ENCODE data around the gene TTLL8. TPM values are rescaled to one million over a fixed set of nuclear protein-coding genes. Genes with fewer than 3 reads are reported as not detected.

The TTLL8 gene
- total RNA-seq, 1 experiment from 2014 or later, result not detected

- H3K4me1 ChIP-seq (ENCODE audit: control insufficient read depth, insufficient read depth, low read length), result peaks cover 33% of the 10 kb centered on the region
- TF ChIP-seq CTCF (IDR thresholded peaks at IDR 0.05) (no peak), SIN3A (IDR thresholded peaks at IDR 0.05; ENCODE audit: borderline replicate concordance, insufficient read depth, low read depth, low read length) (no peak), POLR2AphosphoS5 (IDR thresholded peaks at IDR 0.05; ENCODE audit: low read depth, low read length) (no peak), TCF7L2 (IDR thresholded peaks at IDR 0.05; ENCODE audit: low read depth, low read length) (no peak)
- TF ChIP-seq, protein P1, sequence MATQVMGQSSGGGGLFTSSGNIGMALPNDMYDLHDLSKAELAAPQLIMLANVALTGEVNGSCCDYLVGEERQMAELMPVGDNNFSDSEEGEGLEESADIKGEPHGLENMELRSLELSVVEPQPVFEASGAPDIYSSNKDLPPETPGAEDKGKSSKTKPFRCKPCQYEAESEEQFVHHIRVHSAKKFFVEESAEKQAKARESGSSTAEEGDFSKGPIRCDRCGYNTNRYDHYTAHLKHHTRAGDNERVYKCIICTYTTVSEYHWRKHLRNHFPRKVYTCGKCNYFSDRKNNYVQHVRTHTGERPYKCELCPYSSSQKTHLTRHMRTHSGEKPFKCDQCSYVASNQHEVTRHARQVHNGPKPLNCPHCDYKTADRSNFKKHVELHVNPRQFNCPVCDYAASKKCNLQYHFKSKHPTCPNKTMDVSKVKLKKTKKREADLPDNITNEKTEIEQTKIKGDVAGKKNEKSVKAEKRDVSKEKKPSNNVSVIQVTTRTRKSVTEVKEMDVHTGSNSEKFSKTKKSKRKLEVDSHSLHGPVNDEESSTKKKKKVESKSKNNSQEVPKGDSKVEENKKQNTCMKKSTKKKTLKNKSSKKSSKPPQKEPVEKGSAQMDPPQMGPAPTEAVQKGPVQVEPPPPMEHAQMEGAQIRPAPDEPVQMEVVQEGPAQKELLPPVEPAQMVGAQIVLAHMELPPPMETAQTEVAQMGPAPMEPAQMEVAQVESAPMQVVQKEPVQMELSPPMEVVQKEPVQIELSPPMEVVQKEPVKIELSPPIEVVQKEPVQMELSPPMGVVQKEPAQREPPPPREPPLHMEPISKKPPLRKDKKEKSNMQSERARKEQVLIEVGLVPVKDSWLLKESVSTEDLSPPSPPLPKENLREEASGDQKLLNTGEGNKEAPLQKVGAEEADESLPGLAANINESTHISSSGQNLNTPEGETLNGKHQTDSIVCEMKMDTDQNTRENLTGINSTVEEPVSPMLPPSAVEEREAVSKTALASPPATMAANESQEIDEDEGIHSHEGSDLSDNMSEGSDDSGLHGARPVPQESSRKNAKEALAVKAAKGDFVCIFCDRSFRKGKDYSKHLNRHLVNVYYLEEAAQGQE (IDR thresholded peaks at IDR 0.05; ENCODE audit: insufficient read depth in 1 of 2, low read depth in 2 of 2, low read length in 1 of 2), result no peak
- intact Hi-C loops (cut with micrococcal nuclease; ENCODE audit: unreplicated experiment), result no loop called here
- in situ Hi-C loops (cut with HindIII; ENCODE audit: low pct_unique_long_range_greater_than_20kb, low sequenced_read_pairs), result no loop called here
- H3K4me3 ChIP-seq (ENCODE audit: low read depth in 2 of 2, low read length in 2 of 2), result no peak overlapping the region
- ChIA-PET CTCF (no interaction called here), POLR2A (no interaction called here)
- DNase-seq (ENCODE audit: low read depth, low spot score), result no peak
- H3K27ac ChIP-seq (ENCODE audit: low read length), result no peak overlapping the region
- BruUV-seq (replicated peaks), result no TSS peak
- no peaks in the 10 kb centered on the region for H3K27me3 ChIP-seq (ENCODE audit: control insufficient read depth, insufficient read depth, low read length)
- H3K9me3 ChIP-seq (ENCODE audit: control insufficient read depth, insufficient read depth, low read depth, low read length), result no peaks in the 10 kb centered on the region
- no peak for ATAC-seq
- no peaks in the 10 kb centered on the region for H3K36me3 ChIP-seq (ENCODE audit: control insufficient read depth, insufficient read depth, low read length)
Measured at GRCh38 chr22:50009251-50009650, 48.8 kb downstream of the TTLL8 start.

GRCh38 chr22:50008151-50009040 lies 49.7 kb downstream of the TTLL8 start:
- peak; percentile 46 for ATAC-seq

More at GRCh38 chr22:50008151-50009040, 49.7 kb downstream of the TTLL8 start:
- ChIA-PET CTCF (no interaction called here), POLR2A (interaction anchor here (0.6 kb wide), 1 partner anchor 555 kb away, joined by 7 read pairs; no protein-coding TSS in a partner anchor)
- Histone ChIP-seq H3K36me3 (ENCODE audit: control insufficient read depth, insufficient read depth, low read length) (no peaks in the 10 kb centered on the region), H3K4me1 (ENCODE audit: control insufficient read depth, insufficient read depth, low read length) (peaks cover 29% of the 10 kb centered on the region), H3K27ac (ENCODE audit: low read length) (no peak overlapping the region), H3K27me3 (ENCODE audit: control insufficient read depth, insufficient read depth, low read length) (no peaks in the 10 kb centered on the region), H3K4me3 (ENCODE audit: low read depth in 2 of 2, low read length in 2 of 2) (no peak overlapping the region), H3K9me3 (ENCODE audit: control insufficient read depth, insufficient read depth, low read depth, low read length) (no peaks in the 10 kb centered on the region)
- no TSS peak for BruUV-seq (replicated peaks)
- intact Hi-C loops (cut with micrococcal nuclease; ENCODE audit: unreplicated experiment), result no loop called here
- TF ChIP-seq, protein P1 (IDR thresholded peaks at IDR 0.05; ENCODE audit: insufficient read depth in 1 of 2, low read depth in 2 of 2, low read length in 1 of 2), result no peak
- no peak for TF ChIP-seq SIN3A (IDR thresholded peaks at IDR 0.05; ENCODE audit: borderline replicate concordance, insufficient read depth, low read depth, low read length)
- in situ Hi-C loops (cut with HindIII; ENCODE audit: low pct_unique_long_range_greater_than_20kb, low sequenced_read_pairs), result no loop called here
- DNase-seq (ENCODE audit: low read depth, low spot score), result no peak

Data from Panc1 (cell line).